A549 (cell line): Measurements from ENCODE around the gene JMJD8. TPM values are rescaled to one million over a fixed set of nuclear protein-coding genes. Genes with fewer than 3 reads are reported as not detected.

ENCODE experiments used
- ATAC-seq, 2 experiments: fragments of 200-7000 bp in 1 of 2; fragments of >200 bp in 1 of 2; cut with Nextera tagmentation in 1 of 2; cut with Tn5 transposase in 1 of 2; 3 replicates each; pipeline versions ENCODE4 v1.8.0 to v1.9.1; 2018 to 2020; ENCODE audit warnings: mild to moderate bottlenecking in 1 of 2, moderate library complexity in 1 of 2
- CTCF ChIA-PET: fragments of 300-600 bp; sonication (Branson Sonifier 250); formaldehyde crosslinking; extraction: SDS; loops from one replicate; lab custom pipeline; 2021; ENCODE audit warnings: antibody characterized with exemption, inconsistent platforms; lab: Yijun Ruan, JAX
- POLR2A ChIA-PET: fragments of 350-600 bp; formaldehyde crosslinking; extraction: SDS; loops from one replicate; lab custom pipeline; 2021; ENCODE audit warnings: antibody characterized with exemption, inconsistent platforms; lab: Yijun Ruan, JAX
- DNase-seq, 2 experiments: peaks; one replicate each; pipeline versions ENCODE4 v3.0.0 to v3.0.0-alpha.2; 2011 to 2016; ENCODE audit warnings: low read depth in 1 of 2, low spot score in 1 of 2
- FAIRE-seq: peaks from 2 replicates; lab custom pipeline; 2011; peaks lifted over from hg19 to GRCh38; lab: Jason Lieb, UNC
- H3K27ac ChIP-seq, 2 experiments: fragments of >200 bp; sonication (Bioruptor Twin); formaldehyde crosslinking; 3 replicates each; pipeline ENCODE4 v1.5.1; 2016 to 2017
- H3K4me1 ChIP-seq: fragments of >200 bp; sonication (Bioruptor Twin); formaldehyde crosslinking; 3 replicates; pipeline ENCODE4 v1.6.1; 2016
- H3K4me2 ChIP-seq: fragments of >200 bp; sonication (Bioruptor Twin); formaldehyde crosslinking; 3 replicates; pipeline ENCODE4 v1.6.1; 2016
- H3K4me3 ChIP-seq: fragments of >200 bp; sonication (Bioruptor Twin); formaldehyde crosslinking; 3 replicates; pipeline ENCODE4 v1.5.1; 2016
- H3K9me3 ChIP-seq: fragments of >200 bp; sonication (Bioruptor Twin); formaldehyde crosslinking; 3 replicates; pipeline ENCODE4 v1.6.1; 2016
- BCL3 ChIP-seq: fragments of >200 bp; sonication (Bioruptor Twin); formaldehyde crosslinking; IDR thresholded peaks from 3 replicates; pipeline ENCODE4 v1.6.1; 2016
- CBX2 ChIP-seq: fragments of 200-600 bp; sonication (generic); IDR thresholded peaks from 2 replicates; pipeline ENCODE4 v1.6.1; 2016; ENCODE audit warnings: low read depth, mild to moderate bottlenecking, borderline replicate concordance
- CTCF ChIP-seq: fragments of >200 bp; sonication (Bioruptor Twin); formaldehyde crosslinking; IDR thresholded peaks from 3 replicates; pipeline ENCODE4 v1.5.1; 2016
- E2F6 ChIP-seq: IDR thresholded peaks from 2 replicates; pipeline ENCODE4 v1.6.1; 2012; ENCODE audit warnings: low read depth, borderline replicate concordance
- ELK1 ChIP-seq: fragments of 150-350 bp; IDR thresholded peaks from 2 replicates; pipeline ENCODE4 v1.6.1; 2014; ENCODE audit warnings: low read depth, mild to moderate bottlenecking, low read length
- FOSL2 ChIP-seq, 2 experiments: fragments of 450-650 bp in 1 of 2; fragments of >200 bp in 1 of 2; sonication (Bioruptor Twin) in 1 of 2; formaldehyde crosslinking; IDR thresholded peaks; 2 replicates each; pipeline versions ENCODE4 v1.5.0 to v1.6.1; 2016 to 2020; ENCODE audit warnings: mild to moderate bottlenecking in 1 of 2, moderate library complexity in 1 of 2
- HOXB13 ChIP-seq: fragments of 250-450 bp; sonication (Bioruptor Pico); IDR thresholded peaks from 2 replicates; pipeline ENCODE4 v1.5.0; 2020; ENCODE audit warnings: low read depth, mild to moderate bottlenecking, moderate library complexity
- HOXB5 ChIP-seq: fragments of 250-450 bp; sonication (Bioruptor Pico); IDR thresholded peaks from 2 replicates; pipeline ENCODE4 v1.5.0; 2020; ENCODE audit warnings: mild to moderate bottlenecking, moderate library complexity
- MAX ChIP-seq: IDR thresholded peaks from 2 replicates; pipeline ENCODE4 v1.6.1; 2012
- MAZ ChIP-seq: fragments of 150-350 bp; IDR thresholded peaks from 2 replicates; pipeline ENCODE4 v1.6.1; 2014; ENCODE audit warnings: antibody characterized with exemption, low read depth, low read length, borderline replicate concordance
- NPAS2 ChIP-seq: fragments of 250-450 bp; sonication (Bioruptor Pico); IDR thresholded peaks from 2 replicates; pipeline ENCODE4 v1.8.0; 2022; ENCODE audit warnings: mild to moderate bottlenecking, moderate library complexity, borderline replicate concordance
- RCOR1 ChIP-seq: fragments of 150-350 bp; IDR thresholded peaks from 2 replicates; pipeline ENCODE4 v1.6.1; 2014; ENCODE audit warnings: antibody characterized with exemption, low read length, low read depth
- RFX5 ChIP-seq: fragments of 450-650 bp; IDR thresholded peaks from 2 replicates; pipeline ENCODE4 v1.7.1; 2014; ENCODE audit warnings: antibody characterized with exemption, mild to moderate bottlenecking, moderate library complexity
- RNF2 ChIP-seq: fragments of 200-600 bp; sonication (generic); IDR thresholded peaks from 2 replicates; pipeline ENCODE4 v1.6.1; 2016; ENCODE audit warnings: low read depth, mild to moderate bottlenecking, antibody characterized with exemption, moderate library complexity, borderline replicate concordance
- TP53 ChIP-seq: fragments of 250-450 bp; sonication (Bioruptor Pico); IDR thresholded peaks from 2 replicates; pipeline ENCODE4 v1.5.0; 2021; ENCODE audit warnings: mild to moderate bottlenecking, moderate library complexity
- ZC3H11A ChIP-seq: fragments of 450-650 bp; IDR thresholded peaks from 2 replicates; pipeline ENCODE4 v1.6.1; 2014; ENCODE audit warnings: antibody characterized with exemption, mild to moderate bottlenecking
- ZFP36 ChIP-seq: fragments of 450-650 bp; IDR thresholded peaks from 2 replicates; pipeline ENCODE4 v1.6.1; 2014; ENCODE audit warnings: borderline replicate concordance; ENCODE audit not compliant: partially characterized antibody
- ZNF302 ChIP-seq: fragments of 250-450 bp; sonication (Bioruptor Pico); IDR thresholded peaks from 2 replicates; pipeline ENCODE4 v1.9.0; 2021; ENCODE audit warnings: inconsistent platforms, mild to moderate bottlenecking, moderate library complexity
- WGBS: methylation state at CpG from one replicate; pipeline ENCODE4 v1.1.6; 2017; ENCODE audit errors: missing lambda C conversion rate; 5-methylcytosine and 5-hydroxymethylcytosine counted together
- polyA plus RNA-seq, 4 experiments: library from polyadenylated mRNA; depleted of rRNA in 3 of 4; stranded (reverse); fragments of >200 nt; fragmentation: RNase III in 1 of 4; extraction: RNeasy Plus Mini Kit Qiagen cat#74134 plus additional on column Dnase treatment in 1 of 4; gene quantifications; 2 replicates in 3 of 4; 3 replicates in 1 of 4; pipeline ENCODE4 v1.2.3, GENCODE V29; 2011 to 2017

The JMJD8 gene
- polyA plus RNA-seq, 2 of the 4 experiments (the other 2 are of a cell fraction) = 37.5 to 72.6 TPM

- ChIA-PET CTCF (interaction anchor here (0.7 to 4.8 kb wide), 18 partner anchors 9 to 98 kb away, joined by 3 to 32 read pairs (median 6); partner anchors contain the start of genes METRN, RHBDL1 and RHOT2), POLR2A (interaction anchor here (1.7 kb wide), 1 partner anchor 9 kb away, joined by 6 read pairs; no protein-coding TSS in a partner anchor)
- TF ChIP-seq NPAS2 (CRISPR knock-in tag) (no peak), RCOR1 (no peak), HOXB13 (CRISPR knock-in tag) (no peak), HOXB5 (no peak), ZFP36 (no peak), ZNF302 (no peak)
- WGBS = 90% methylated on average over 48 of the region's 51 CpGs
- no peak for ATAC-seq
- H3K9me3 ChIP-seq = no peaks in the 10 kb centered on the region
- no peak overlapping the region for H3K4me3 ChIP-seq
- H3K4me1 ChIP-seq = peaks cover 30% of the 10 kb centered on the region
- H3K27ac ChIP-seq = no peak overlapping the region
- no peak for FAIRE-seq
- no peak for DNase-seq
- no peak overlapping the region for H3K4me2 ChIP-seq
Measured at GRCh38 chr16:686459-687260, 2.5 kb upstream of the JMJD8 start.

- Histone ChIP-seq H3K9me3 (no peaks in the 10 kb centered on the region), H3K4me3 (no peak overlapping the region), H3K4me1 (peaks cover 37% of the 10 kb centered on the region), H3K4me2 (no peak overlapping the region), H3K27ac (no peak overlapping the region)
- ATAC-seq (peak; percentile 5 to 53; a peak in 3 of 6 replicates), DNase-seq (peak in 1 of 2 experiments; percentile 81), FAIRE-seq (no peak)
- TF ChIP-seq MAX (peak; percentile 48; the same call in 1 of the 2 replicates), RNF2 (no peak), CTCF (peak; percentile 60; the same call in 2 of the 3 replicates)
- CTCF ChIA-PET = interaction anchor here (0.7 to 4.8 kb wide), 17 partner anchors 9 to 99 kb away, joined by 3 to 32 read pairs (median 6); partner anchors contain the start of genes METRN, RHBDL1 and RHOT2
- POLR2A ChIA-PET = interaction anchor here (1.7 kb wide), 1 partner anchor 9 kb away, joined by 6 read pairs; no protein-coding TSS in a partner anchor
- WGBS = 32% methylated on average over 9 of the region's 10 CpGs
Measured at GRCh38 chr16:685967-686366, 1.8 kb upstream of the JMJD8 start.

GRCh38 chr16:684961-685696 is 995 bp upstream of the JMJD8 start:
- H3K4me3 ChIP-seq = peak overlapping the region; percentile 76
- no peaks in the 10 kb centered on the region for H3K9me3 ChIP-seq
- CTCF ChIA-PET = interaction anchor here (0.8 to 4.8 kb wide), 3 partner anchors 18 to 27 kb away, joined by 3 to 32 read pairs (median 11); partner anchors contain the start of gene RHOT2
- no peak for DNase-seq
- no peak for TF ChIP-seq CBX2
- TF ChIP-seq ZNF302 = no peak
- no peak for TF ChIP-seq BCL3
- no peak for TF ChIP-seq MAZ
- no peak for TF ChIP-seq E2F6
- no peak for TF ChIP-seq ZC3H11A
- no peak for TF ChIP-seq RFX5
- no peak for TF ChIP-seq HOXB13 (CRISPR knock-in tag)
- TF ChIP-seq FOSL2 (IDR thresholded peaks at IDR 0.05) = no peak
- no peak for TF ChIP-seq FOSL2 (CRISPR knock-in tag; IDR thresholded peaks at IDR 0.05)
- TF ChIP-seq TP53 (CRISPR knock-in tag) = no peak
- no peak for TF ChIP-seq ELK1
- TF ChIP-seq, all 56 proteins: peak for 0
- FAIRE-seq (no peak), ATAC-seq (no peak)
- 94% methylated on average over 49 of the region's 61 CpGs for WGBS
- H3K27ac ChIP-seq = peak overlapping the region; percentile 91 to 93
- peaks cover 37% of the 10 kb centered on the region for H3K4me1 ChIP-seq
- POLR2A ChIA-PET = interaction anchor here (1.7 kb wide), 1 partner anchor 10 kb away, joined by 6 read pairs; no protein-coding TSS in a partner anchor
- H3K4me2 ChIP-seq = peak overlapping the region; percentile 93
